ENCODE results near the gene CDCA3.

Gene CDCA3

GRCh38 chr12:6819106-6820030 is 31.7 kb downstream of the CDCA3 start:
- DNase-seq, result no peak

DNA sequence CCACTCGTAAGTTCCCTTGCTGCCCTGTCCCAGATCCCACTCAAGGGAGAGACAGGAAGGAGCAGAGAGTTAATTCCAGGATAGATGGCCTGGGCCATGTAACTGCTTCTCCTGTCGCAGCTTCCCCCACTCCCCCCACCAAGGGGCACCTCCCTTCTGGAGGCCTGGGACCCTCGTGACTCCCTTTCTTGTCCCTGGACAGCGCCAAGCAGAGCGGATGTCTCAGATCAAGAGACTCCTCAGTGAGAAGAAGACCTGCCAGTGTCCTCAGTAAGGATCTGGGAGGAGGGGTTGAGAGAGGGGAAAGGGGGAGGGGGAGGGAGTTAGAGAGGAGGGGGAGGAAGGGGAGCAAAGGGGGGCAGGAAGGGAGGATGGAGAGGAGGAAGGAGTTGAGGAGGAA is 32.4 kb downstream of the CDCA3 start:
- no peak for DNase-seq

DNA sequence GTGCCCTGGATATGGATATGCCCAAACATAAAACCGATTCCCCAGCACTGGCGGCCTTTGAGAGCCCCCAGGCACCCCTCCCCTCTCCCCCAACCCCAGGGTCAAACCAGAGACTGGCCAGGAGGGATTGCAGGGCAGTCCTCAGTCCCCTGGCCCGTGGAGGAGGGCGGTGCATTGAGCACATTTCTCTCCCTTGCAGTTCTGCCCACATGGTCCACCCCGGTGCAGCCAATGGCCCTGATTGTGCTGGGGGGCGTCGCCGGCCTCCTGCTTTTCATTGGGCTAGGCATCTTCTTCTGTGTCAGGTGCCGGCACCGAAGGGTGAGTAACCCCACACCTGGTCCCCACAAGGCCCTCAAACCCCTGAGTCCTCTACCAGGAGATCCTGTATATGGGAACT is 32.9 kb downstream of the CDCA3 start:
- no peak for DNase-seq

DNA sequence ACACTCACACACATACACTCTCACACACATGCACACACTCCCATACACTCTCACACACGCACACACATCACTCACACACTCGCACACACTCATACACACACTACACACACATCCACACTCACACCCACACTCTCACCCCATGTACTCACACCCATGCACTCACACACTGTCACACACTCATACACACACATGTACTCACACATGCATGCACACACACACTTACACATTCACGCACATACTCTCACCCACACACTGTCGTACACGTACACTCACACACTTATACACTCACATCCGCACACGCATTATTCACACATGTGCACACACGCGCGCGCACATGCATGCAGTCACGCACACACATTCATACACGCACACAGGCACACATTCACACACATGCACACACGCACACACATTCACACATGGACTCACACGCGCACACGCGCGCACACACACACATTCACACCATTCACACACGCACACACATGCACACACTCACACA is 33.4 kb downstream of the CDCA3 start:
- no peak for DNase-seq

GRCh38 chr12:6817098-6817497 is 34.0 kb downstream of the CDCA3 start:
- no peak for DNase-seq

- DNase-seq, result no peak
Measured at GRCh38 chr12:6816598-6816997, 34.5 kb downstream of the CDCA3 start.

DNA sequence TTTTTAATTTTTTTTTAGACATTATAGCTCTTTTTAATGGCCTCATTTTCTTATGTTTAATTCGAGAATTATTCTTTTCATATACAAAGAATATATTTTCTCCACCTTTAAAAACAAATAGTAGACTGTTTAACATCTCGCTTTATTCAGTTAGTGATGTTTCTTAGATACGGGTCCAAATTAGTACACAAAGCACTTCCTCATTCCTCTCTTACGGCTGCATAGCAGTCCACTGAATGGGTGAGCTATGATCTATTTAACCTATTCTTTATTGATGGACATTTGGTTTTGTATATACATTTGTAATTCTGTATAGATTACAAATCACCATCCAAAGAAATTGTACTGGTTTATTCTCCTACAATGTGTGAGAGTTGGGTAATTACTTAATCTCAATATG is 37.7 kb downstream of the CDCA3 start:
- no peak for DNase-seq

- DNase-seq, result no peak
Measured at GRCh38 chr12:6810758-6811157, 40.3 kb downstream of the CDCA3 start.

GRCh38 chr12:6809056-6809455 is 42.0 kb downstream of the CDCA3 start:
- DNase-seq, result no peak

- DNase-seq, result no peak
Measured at GRCh38 chr12:6807170-6807569, 43.9 kb downstream of the CDCA3 start.

DNA sequence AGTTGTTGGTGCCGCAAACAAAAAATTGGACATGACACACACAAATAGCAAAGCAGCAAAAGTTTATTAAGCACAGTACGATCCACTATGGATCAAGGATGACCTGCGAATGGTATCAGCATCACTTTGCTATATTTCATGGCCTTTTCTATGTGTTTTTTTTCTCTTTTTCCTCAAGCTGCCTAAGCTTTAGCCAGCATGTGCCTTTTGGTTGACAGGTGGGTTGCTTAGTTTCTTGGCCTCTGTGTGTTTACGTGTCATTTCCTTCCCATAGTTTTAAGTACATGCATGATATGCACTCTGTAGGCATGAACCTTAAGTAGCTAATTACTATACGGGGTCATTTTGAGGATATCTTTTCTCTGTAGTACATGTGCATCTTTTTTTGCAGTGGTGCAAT is 51.9 kb downstream of the CDCA3 start:
- no peak for DNase-seq
